Measurements from ENCODE around the gene RECK. TPM values are rescaled to one million over a fixed set of nuclear protein-coding genes. Genes with fewer than 3 reads are reported as not detected.

Gene RECK
- total RNA-seq, 1 experiment from 2014 or later = 5.0 TPM

- H3K9me3 ChIP-seq (ENCODE audit: low read length) = no peaks in the 10 kb centered on the region
- H3K27ac ChIP-seq (ENCODE audit: low read length) = no peak overlapping the region
- no peak overlapping the region for H3K4me3 ChIP-seq (ENCODE audit: low read length)
- no peaks in the 10 kb centered on the region for H3K79me2 ChIP-seq (ENCODE audit: low read length)
- no peak overlapping the region for H3K4me2 ChIP-seq (ENCODE audit: low read length)
- H3K27me3 ChIP-seq (ENCODE audit: low read length) = no peaks in the 10 kb centered on the region
- H3K9me2 ChIP-seq (replicated peaks; ENCODE audit: low read length) = no peaks in the 10 kb centered on the region
- no peaks in the 10 kb centered on the region for H3K36me3 ChIP-seq (ENCODE audit: low read depth, low read length)
- H3K4me1 ChIP-seq (ENCODE audit: insufficient read depth, low read length) = peaks cover 14% of the 10 kb centered on the region
- ATAC-seq = no peak
- TF ChIP-seq, protein P1, sequence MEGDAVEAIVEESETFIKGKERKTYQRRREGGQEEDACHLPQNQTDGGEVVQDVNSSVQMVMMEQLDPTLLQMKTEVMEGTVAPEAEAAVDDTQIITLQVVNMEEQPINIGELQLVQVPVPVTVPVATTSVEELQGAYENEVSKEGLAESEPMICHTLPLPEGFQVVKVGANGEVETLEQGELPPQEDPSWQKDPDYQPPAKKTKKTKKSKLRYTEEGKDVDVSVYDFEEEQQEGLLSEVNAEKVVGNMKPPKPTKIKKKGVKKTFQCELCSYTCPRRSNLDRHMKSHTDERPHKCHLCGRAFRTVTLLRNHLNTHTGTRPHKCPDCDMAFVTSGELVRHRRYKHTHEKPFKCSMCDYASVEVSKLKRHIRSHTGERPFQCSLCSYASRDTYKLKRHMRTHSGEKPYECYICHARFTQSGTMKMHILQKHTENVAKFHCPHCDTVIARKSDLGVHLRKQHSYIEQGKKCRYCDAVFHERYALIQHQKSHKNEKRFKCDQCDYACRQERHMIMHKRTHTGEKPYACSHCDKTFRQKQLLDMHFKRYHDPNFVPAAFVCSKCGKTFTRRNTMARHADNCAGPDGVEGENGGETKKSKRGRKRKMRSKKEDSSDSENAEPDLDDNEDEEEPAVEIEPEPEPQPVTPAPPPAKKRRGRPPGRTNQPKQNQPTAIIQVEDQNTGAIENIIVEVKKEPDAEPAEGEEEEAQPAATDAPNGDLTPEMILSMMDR (conservative IDR thresholded peaks at IDR 0.05; ENCODE audit: low read depth, low read length) = no peak
- no peaks in the 10 kb centered on the region for H4K20me1 ChIP-seq (ENCODE audit: low read length)
- no peak overlapping the region for H3K9ac ChIP-seq (ENCODE audit: low read length)
- intact Hi-C loops (cut with micrococcal nuclease) = no loop called here
- no peaks in the 10 kb centered on the region for H3F3A ChIP-seq (ENCODE audit: low read length, unreplicated experiment)
- BruUV-seq (replicated peaks) = no TSS peak
- DNase-seq = no peak
- POLR2A ChIA-PET (ENCODE audit: unreplicated experiment) = no interaction called here
- no peak overlapping the region for H2AFZ ChIP-seq (ENCODE audit: low read length)
- CTCF ChIA-PET = no interaction called here
Measured at GRCh38 chr9:36146651-36147050, 109.9 kb downstream of the RECK start.

DNA sequence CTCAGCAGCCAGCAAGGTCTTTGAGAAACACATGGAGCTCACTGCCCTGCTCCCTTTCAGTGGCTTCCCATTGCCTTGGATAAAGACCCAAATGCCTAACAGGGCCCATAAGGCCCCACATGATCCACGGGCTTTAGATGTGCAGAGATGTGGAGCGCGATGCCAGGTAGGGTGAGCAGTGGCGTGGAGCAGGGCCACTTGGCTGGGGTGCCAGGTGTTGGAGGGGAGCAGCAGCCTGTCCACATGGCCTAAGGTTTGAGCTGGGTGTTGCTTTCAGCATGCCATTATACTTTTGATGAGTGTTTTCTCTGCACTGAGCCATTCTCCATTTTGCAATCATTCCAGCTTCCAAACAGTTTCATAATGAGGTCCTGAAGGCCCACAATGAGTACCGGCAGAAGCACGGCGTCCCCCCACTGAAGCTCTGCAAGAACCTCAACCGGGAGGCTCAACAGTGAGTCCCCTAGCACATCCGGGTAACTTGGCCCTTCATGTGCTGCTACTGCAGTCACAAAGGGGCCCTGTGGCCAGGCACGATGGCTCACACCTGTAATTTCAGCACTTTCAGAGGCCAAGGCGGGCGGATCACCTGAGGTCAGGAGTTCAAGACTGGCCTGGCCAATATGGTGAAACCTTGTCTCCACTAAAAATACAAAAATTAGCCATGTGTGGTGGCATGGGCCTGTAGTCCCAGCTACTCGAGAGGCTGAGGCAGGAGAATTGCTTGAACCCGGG lies 110.9 kb downstream of the RECK start:
- no TSS peak for BruUV-seq (replicated peaks)
- Histone ChIP-seq H3K4me3 (ENCODE audit: low read length) (no peak overlapping the region), H4K20me1 (ENCODE audit: low read length) (no peaks in the 10 kb centered on the region), H3K79me2 (ENCODE audit: low read length) (no peaks in the 10 kb centered on the region), H3K9ac (ENCODE audit: low read length) (no peak overlapping the region), H3K36me3 (ENCODE audit: low read depth, low read length) (no peaks in the 10 kb centered on the region), H3F3A (ENCODE audit: low read length, unreplicated experiment) (no peaks in the 10 kb centered on the region), H3K9me2 (replicated peaks; ENCODE audit: low read length) (no peaks in the 10 kb centered on the region), H3K27ac (ENCODE audit: low read length) (no peak overlapping the region), H3K4me1 (ENCODE audit: insufficient read depth, low read length) (peaks cover 18% of the 10 kb centered on the region), H2AFZ (ENCODE audit: low read length) (no peak overlapping the region), H3K4me2 (ENCODE audit: low read length) (no peak overlapping the region), H3K9me3 (ENCODE audit: low read length) (no peaks in the 10 kb centered on the region), H3K27me3 (ENCODE audit: low read length) (no peaks in the 10 kb centered on the region)
- ChIA-PET CTCF (no interaction called here), POLR2A (ENCODE audit: unreplicated experiment) (no interaction called here)
- TF ChIP-seq, protein P1 (conservative IDR thresholded peaks at IDR 0.05; ENCODE audit: low read depth, low read length) = no peak
- TF ChIP-seq EZH2phosphoT487 (IDR thresholded peaks at IDR 0.05; ENCODE audit: borderline replicate concordance, low read length) = no peak
- TF ChIP-seq EZH2 (IDR thresholded peaks at IDR 0.05; ENCODE audit: low read length, unreplicated experiment) = no peak
- intact Hi-C loops (cut with micrococcal nuclease) = no loop called here
- DNase-seq = no peak
- no peak for ATAC-seq

DNA sequence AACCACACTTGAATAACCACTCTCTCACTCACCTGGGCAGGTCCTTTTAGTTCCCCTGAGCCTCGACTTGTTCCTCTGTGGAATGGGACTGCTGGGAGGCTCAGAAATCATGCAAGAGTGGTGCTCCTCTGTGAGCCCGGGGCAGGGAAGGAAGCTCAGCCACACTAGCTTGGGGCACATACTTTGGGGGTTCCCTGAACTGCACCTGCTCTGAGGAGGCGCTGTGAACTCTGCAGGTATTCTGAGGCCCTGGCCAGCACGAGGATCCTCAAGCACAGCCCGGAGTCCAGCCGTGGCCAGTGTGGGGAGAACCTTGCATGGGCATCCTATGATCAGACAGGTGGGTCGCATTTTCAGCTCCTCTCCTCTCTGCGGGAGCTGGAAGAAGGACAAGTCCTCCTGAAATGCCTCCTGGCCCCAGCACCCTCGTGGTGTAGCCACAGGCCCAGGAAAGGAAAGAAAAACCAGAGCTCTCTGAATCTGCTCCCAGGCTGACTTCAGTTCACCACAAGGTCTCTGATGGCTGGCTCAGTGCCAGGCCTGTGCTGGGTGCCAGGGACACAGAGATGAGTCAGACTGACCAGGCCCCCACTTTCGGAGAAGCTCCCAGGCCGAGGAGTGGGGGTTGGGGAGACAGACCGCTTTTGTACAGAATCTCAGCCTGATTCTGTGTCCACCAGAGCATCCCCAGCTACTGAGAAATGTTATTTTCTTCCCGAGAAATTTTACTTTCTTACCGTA lies 111.8 kb downstream of the RECK start:
- Histone ChIP-seq H3K4me1 (ENCODE audit: insufficient read depth, low read length) (peaks cover 18% of the 10 kb centered on the region), H3F3A (ENCODE audit: low read length, unreplicated experiment) (no peaks in the 10 kb centered on the region), H3K4me3 (ENCODE audit: low read length) (no peak overlapping the region), H3K79me2 (ENCODE audit: low read length) (no peaks in the 10 kb centered on the region), H3K36me3 (ENCODE audit: low read depth, low read length) (no peaks in the 10 kb centered on the region), H3K27me3 (ENCODE audit: low read length) (no peaks in the 10 kb centered on the region), H3K9me3 (ENCODE audit: low read length) (no peaks in the 10 kb centered on the region), H2AFZ (ENCODE audit: low read length) (0 out of 2 replicates have a peak overlapping the region, but pooled peaks have one; percentile 34), H3K9ac (ENCODE audit: low read length) (peak overlapping the region; percentile 12), H3K27ac (ENCODE audit: low read length) (peak overlapping the region; percentile 44), H4K20me1 (ENCODE audit: low read length) (no peaks in the 10 kb centered on the region), H3K4me2 (ENCODE audit: low read length) (peak overlapping the region; percentile 54), H3K9me2 (replicated peaks; ENCODE audit: low read length) (no peaks in the 10 kb centered on the region)
- TF ChIP-seq EZH2 (IDR thresholded peaks at IDR 0.05; ENCODE audit: low read length, unreplicated experiment) (no peak), EZH2phosphoT487 (IDR thresholded peaks at IDR 0.05; ENCODE audit: borderline replicate concordance, low read length) (no peak)
- TF ChIP-seq, protein P1 (conservative IDR thresholded peaks at IDR 0.05; ENCODE audit: low read depth, low read length) = no peak
- DNase-seq (peak; percentile 92), ATAC-seq (peak; percentile 81)
- ChIA-PET POLR2A (ENCODE audit: unreplicated experiment) (interaction anchor here (0.6 kb wide), 1 partner anchor 414 kb away, joined by 8 read pairs; no protein-coding TSS in a partner anchor), CTCF (interaction anchor here (0.6 to 0.7 kb wide), 3 partner anchors 17 to 158 kb away, joined by 3 to 4 read pairs (median 3); no protein-coding TSS in a partner anchor)
- BruUV-seq (replicated peaks) = no TSS peak
- intact Hi-C loops (cut with micrococcal nuclease) = no loop called here

Data from PC-3 (cell line).